ENCODE data around the gene GPR149.

DNA sequence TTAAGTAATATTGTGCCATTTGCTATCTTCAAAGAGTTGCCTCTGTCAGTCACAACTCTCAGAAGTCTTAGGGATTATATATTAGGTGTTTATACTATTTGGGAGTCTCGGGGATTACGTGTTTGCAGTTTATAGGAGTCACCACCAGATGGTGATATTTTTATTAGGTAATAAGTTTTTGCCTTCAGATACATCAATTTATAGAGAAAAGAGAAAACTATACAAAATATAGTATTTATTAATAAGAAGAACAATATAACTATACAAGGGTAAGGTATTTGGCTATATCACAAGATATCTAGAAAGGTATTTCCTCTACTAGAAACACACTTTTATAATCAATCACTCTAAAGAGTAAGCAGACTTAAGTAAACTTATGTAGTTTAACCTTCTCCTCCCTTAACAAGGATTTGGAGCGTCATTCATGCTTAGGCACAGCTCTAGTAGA lies 95.0 kb downstream of the GPR149 start:
- peak; percentile 34 to 68 (median 42) for TF ChIP-seq CTCF (IDR thresholded peaks at IDR 0.05 in 4 of 5, conservative IDR thresholded peaks at IDR 0.05 in 1 of 5)
- no peak for TF ChIP-seq POLR2A (IDR thresholded peaks at IDR 0.05)
